22Rv1 (cell line): ENCODE data around the gene CA9.
"Not testable (repeated sequence)": the region's sequence is repeated elsewhere in the genome, so short reads cannot be mapped to it uniquely, and the experiment has no call there.

ENCODE experiments used
- ZFX ChIP-seq: fragments of 450-650 bp; IDR thresholded peaks from 2 replicates; pipeline ENCODE4 v1.6.1; 2017; ENCODE audit warnings: antibody characterized with exemption, borderline replicate concordance
- TF ChIP-seq, protein P1 (sequence below): fragments of 450-650 bp; IDR thresholded peaks from 2 replicates; pipeline ENCODE4 v1.5.1; 2017; ENCODE audit warnings: mild to moderate bottlenecking

GRCh38 chr9:35645736-35646135, 28.0 kb upstream of the CA9 start:
- TF ChIP-seq, protein P1, sequence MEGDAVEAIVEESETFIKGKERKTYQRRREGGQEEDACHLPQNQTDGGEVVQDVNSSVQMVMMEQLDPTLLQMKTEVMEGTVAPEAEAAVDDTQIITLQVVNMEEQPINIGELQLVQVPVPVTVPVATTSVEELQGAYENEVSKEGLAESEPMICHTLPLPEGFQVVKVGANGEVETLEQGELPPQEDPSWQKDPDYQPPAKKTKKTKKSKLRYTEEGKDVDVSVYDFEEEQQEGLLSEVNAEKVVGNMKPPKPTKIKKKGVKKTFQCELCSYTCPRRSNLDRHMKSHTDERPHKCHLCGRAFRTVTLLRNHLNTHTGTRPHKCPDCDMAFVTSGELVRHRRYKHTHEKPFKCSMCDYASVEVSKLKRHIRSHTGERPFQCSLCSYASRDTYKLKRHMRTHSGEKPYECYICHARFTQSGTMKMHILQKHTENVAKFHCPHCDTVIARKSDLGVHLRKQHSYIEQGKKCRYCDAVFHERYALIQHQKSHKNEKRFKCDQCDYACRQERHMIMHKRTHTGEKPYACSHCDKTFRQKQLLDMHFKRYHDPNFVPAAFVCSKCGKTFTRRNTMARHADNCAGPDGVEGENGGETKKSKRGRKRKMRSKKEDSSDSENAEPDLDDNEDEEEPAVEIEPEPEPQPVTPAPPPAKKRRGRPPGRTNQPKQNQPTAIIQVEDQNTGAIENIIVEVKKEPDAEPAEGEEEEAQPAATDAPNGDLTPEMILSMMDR = not testable (repeated sequence)
- TF ChIP-seq ZFX = not testable (repeated sequence)
